Measurements from ENCODE around the gene SRCAP.

The SRCAP gene

GRCh38 chr16:30741461-30741914 lies 42.5 kb downstream of the SRCAP start:
- no peak for TF ChIP-seq CTCF (IDR thresholded peaks at IDR 0.05; ENCODE audit: control insufficient read depth, extremely low read depth, insufficient read depth)
- DNase-seq (ENCODE audit: low read depth) = peak; percentile 53
- peak overlapping the region; percentile 51 for H3K4me3 ChIP-seq (ENCODE audit: low read depth, low read length)

GRCh38 chr16:30743716-30744115 lies 44.7 kb downstream of the SRCAP start:
- no peak overlapping the region for H3K4me3 ChIP-seq (ENCODE audit: low read depth, low read length)
- DNase-seq (ENCODE audit: low read depth) = no peak
- no peak for TF ChIP-seq CTCF (IDR thresholded peaks at IDR 0.05; ENCODE audit: control insufficient read depth, extremely low read depth, insufficient read depth)

DNA sequence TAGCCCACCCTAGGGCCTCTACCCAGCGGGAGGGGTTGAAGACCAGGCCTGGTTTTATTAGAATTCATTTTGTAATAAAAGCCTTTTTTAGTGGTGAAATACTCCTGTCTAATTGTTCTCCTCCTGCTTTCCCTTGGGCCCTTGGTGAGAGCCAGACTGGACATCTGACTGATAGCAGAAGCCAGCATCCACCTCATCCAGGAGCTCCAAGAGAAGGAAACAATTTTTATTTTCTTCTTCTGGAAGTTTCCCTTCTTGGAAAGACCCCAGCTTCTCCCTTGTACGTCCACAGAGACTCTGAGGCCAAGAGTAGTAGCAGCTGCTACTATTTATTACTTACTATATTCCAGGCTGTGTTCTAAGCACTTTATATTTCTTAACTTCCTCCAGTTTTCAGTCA lies 45.2 kb downstream of the SRCAP start:
- TF ChIP-seq CTCF (IDR thresholded peaks at IDR 0.05; ENCODE audit: control insufficient read depth, extremely low read depth, insufficient read depth) = no peak

DNA sequence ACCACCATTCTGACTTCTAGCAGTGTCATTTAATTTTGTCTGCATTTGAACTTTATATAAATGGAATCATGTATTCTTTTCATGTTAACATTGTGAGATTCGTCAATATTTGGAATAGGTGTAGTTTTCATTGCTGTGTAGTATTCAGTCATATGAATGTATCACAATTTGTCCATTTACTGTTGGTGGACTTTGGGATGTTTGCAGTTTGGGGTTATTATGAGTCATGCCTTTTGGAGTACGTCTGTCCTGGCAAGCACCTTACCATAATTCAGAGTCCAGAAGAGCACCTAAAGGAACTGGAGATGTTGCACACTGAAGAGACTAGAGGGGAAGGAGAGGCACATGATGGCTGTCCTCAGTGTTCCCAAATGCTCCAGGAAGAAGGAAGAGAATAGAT lies 46.1 kb downstream of the SRCAP start:
- TF ChIP-seq CTCF (IDR thresholded peaks at IDR 0.05; ENCODE audit: control insufficient read depth, extremely low read depth, insufficient read depth) = no peak

More for the DNA sequence above, 45.2 kb downstream of the SRCAP start:
- DNase-seq (ENCODE audit: low read depth) = no peak
- no peak overlapping the region for H3K4me3 ChIP-seq (ENCODE audit: low read depth, low read length)

DNA sequence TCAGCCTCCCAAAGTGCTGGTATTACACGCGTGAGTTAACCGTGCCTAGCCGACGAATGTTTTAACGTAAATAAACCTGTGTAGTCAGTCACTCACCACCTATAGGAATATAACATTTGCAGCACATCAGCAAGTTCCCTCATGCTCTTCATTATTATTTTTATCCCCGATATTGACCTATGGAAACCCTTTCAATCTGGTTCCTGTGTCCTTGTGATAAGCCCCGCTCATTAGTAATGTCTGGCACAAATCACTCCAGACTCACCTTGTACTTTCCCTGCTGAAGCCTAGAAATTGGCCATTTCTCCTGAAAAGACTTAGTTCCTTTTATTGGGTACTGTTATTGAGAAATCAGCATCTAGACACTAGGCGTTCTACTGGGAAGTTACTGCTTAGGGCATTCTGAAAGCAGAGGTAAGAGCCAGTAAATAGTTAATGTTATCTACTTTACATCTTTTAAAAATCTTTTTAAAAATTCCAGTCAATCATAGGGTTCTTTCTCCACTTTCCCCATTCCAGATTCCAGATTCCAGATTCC lies 47.7 kb downstream of the SRCAP start:
- H3K4me3 ChIP-seq (ENCODE audit: low read depth, low read length) = no peak overlapping the region
- TF ChIP-seq CTCF (IDR thresholded peaks at IDR 0.05; ENCODE audit: control insufficient read depth, extremely low read depth, insufficient read depth) = no peak
- no peak for DNase-seq (ENCODE audit: low read depth)

More for the DNA sequence above, 46.1 kb downstream of the SRCAP start:
- no peak for DNase-seq (ENCODE audit: low read depth)
- no peak overlapping the region for H3K4me3 ChIP-seq (ENCODE audit: low read depth, low read length)

GRCh38 chr16:30747331-30747730 lies 48.4 kb downstream of the SRCAP start:
- TF ChIP-seq CTCF (IDR thresholded peaks at IDR 0.05; ENCODE audit: control insufficient read depth, extremely low read depth, insufficient read depth) = no peak
- DNase-seq (ENCODE audit: low read depth) = no peak
- no peak overlapping the region; the same call in 1 of the 2 replicates for H3K4me3 ChIP-seq (ENCODE audit: low read depth, low read length)

All from LNCaP clone FGC (cell line).